BLaER1 treated with 17β-estradiol and CSF1 and Interleukin-3, amounts not matched to agents 10 nM and 100 nM (cell line): ENCODE measurements around the gene CHMP1B.

Experiments used
- H3K27ac ChIP-seq, 11 experiments: shearing (Covaris generic); formaldehyde crosslinking; 2 replicates each; pipeline ENCODE4 v1.8.1; 2022
- H3K27me3 ChIP-seq, 11 experiments: shearing (Covaris generic); formaldehyde crosslinking; 2 replicates each; pipeline ENCODE4 v1.8.1; 2022
- H3K36me3 ChIP-seq, 11 experiments: shearing (Covaris generic); formaldehyde crosslinking; 2 replicates each; pipeline ENCODE4 v1.8.1; 2022
- H3K4me1 ChIP-seq, 10 experiments: shearing (Covaris generic); formaldehyde crosslinking; 2 replicates each; pipeline ENCODE4 v1.8.1; 2022
- H3K4me2 ChIP-seq, 11 experiments: shearing (Covaris generic); formaldehyde crosslinking; 2 replicates each; pipeline ENCODE4 v1.8.1; 2022
- H3K4me3 ChIP-seq, 10 experiments: shearing (Covaris generic); formaldehyde crosslinking; 2 replicates each; pipeline ENCODE4 v1.8.1; 2022
- H3K9ac ChIP-seq, 11 experiments: shearing (Covaris generic); formaldehyde crosslinking; 2 replicates each; pipeline ENCODE4 v1.8.1; 2022
- H3K9me3 ChIP-seq, 11 experiments: shearing (Covaris generic); formaldehyde crosslinking; replicated peaks in 1 of 11; 2 replicates each; pipeline ENCODE4 v1.8.1; 2022
- H4K20me1 ChIP-seq, 11 experiments: shearing (Covaris generic); formaldehyde crosslinking; 2 replicates each; pipeline ENCODE4 v1.8.1; 2022
- Cebpa-rat ChIP-seq, 11 experiments: shearing (Covaris generic); IDR thresholded peaks; 2 replicates each; pipeline ENCODE4 v1.8.1; 2022

Gene CHMP1B

DNA sequence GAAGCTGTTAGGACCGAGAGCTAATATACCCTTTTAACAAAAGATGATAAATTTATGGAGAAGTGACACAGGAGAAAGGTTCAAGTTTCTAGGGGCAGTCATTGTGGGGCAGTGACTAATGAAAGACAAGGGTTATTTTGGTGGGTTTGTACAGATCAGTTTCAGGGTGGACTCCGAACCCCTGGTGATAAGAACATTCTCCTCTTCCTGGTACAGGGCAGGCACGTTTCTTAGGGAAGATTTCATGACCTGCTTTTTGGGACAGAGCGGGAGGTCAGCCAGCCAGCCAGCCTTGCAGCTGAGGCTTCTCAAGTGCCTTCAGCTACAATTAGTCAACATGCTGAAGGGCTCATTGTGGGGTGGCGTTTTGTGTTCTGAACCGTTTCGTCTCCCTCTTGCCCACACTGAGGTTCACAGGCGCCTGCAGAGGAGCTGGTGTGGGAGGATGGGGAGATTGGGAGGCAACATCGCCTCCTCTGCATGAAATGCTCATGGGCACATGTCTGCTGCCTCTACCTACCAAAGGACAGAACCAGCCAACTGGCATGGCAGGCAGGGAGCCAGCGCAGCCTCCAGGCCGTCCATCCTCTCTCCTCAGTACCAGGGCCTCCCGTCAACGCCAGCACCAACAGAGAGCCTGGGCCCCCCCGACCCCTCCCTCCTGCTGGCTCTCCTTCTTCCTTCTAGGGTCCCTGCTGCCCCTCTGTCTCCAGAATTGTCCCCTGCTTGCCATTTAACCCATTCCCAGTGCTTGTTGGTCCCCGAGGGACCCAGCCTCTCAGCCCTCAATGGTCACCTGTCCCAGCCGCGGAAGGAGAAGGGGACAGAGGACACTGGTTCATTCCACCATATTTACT, 9.6 kb downstream of the CHMP1B start:
- Histone ChIP-seq H3K4me3 (no peak overlapping the region), H3K9ac (no peak overlapping the region), H4K20me1 (no peaks in the 10 kb centered on the region), H3K4me2 (peak overlapping the region in 6 of 11 experiments; percentile 71 to 85 (median 79); a peak in 10 of 22 replicates), H3K27me3 (no peaks in the 10 kb centered on the region), H3K27ac (peak overlapping the region in 5 of 11 experiments; percentile 45 to 64 (median 52); a peak in 8 of 22 replicates), H3K36me3 (no peaks in the 10 kb centered on the region), H3K9me3 (no peaks in the 10 kb centered on the region), H3K4me1 (peaks cover 13 to 78% (median 51%) of the 10 kb centered on the region in 10 experiments; a peak in 19 of 20 replicates)
- TF ChIP-seq Cebpa-rat (IDR thresholded peaks at IDR 0.05): no peak

DNA sequence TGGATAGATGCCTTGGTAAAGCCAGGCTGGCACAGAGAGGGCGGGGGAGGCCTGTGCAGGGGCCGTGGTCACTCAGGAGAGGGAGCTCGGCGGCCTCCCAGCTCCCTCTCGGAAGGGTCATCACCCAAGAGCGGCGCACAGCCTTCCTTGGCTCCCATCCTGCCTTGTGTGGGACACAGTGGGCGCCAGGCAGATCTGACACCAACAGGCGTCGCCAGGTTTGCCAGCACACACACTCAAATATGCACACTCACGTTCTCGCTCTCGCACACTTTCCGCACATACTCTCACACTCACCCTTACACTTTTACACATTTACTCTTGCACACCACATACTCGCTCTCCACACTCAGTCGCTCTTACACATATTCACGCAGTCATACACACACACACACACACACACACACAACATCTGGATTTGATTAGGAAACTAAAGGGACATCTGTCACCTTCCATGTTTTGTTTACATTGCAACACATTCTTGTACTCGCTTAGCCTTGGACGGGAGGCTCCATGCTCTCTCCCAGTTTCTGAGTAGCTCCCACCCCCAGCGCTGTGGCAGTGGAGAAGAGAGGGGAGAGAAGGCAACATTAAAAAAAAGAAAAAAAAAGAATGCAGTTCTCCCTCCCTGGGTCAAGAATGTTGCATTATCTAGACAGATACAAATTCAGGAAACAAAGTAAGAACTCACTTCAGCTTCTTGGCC, 10.5 kb downstream of the CHMP1B start:
- Histone ChIP-seq H3K4me1 (peaks cover 13 to 68% (median 45%) of the 10 kb centered on the region in 10 experiments; a peak in 19 of 20 replicates), H3K27me3 (no peaks in the 10 kb centered on the region), H3K36me3 (no peaks in the 10 kb centered on the region), H3K4me2 (no peak overlapping the region), H4K20me1 (no peaks in the 10 kb centered on the region), H3K4me3 (no peak overlapping the region), H3K27ac (peak overlapping the region in 1 of 11 experiments; percentile 64; a peak in 1 of 22 replicates), H3K9ac (no peak overlapping the region), H3K9me3 (no peaks in the 10 kb centered on the region)
- no peak for TF ChIP-seq Cebpa-rat (IDR thresholded peaks at IDR 0.05)

DNA sequence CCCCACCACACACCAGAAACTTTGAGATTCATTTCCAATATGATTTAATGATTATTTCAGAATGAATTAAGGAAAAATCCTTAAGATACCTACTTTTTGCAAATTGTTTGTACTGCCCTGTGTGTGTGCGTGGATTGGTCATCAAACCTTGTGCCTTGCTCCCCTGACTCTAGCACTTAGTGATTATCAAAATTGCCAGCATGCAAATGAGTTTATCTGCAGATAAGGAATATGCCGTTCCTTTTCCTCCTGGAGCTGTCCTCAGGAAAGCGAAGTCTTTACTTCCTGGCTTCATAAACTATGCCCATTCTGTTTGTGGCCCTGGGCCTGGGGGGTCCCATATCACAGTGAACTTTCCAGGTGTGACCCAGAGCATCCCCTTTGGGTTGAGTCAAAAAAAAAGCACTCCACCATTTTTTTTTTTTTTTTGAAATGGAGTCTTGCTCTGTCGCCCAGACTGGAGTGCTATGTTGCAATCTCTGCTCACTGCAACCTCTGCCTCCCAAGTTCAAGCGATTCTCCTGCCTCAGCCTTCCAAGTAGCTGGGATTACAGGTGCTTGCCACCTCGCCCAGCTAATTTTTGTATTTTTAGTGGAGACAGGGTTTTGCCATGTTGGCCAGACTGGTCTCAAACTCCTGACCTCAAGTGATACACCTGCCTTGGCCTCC, 11.4 kb downstream of the CHMP1B start:
- peak overlapping the region in 3 of 11 experiments; percentile 8 to 26 (median 9); a peak in 1 of 22 replicates for H3K4me2 ChIP-seq
- no peak overlapping the region for H3K27ac ChIP-seq
- no peaks in the 10 kb centered on the region for H3K27me3 ChIP-seq
- H3K4me3 ChIP-seq: no peak overlapping the region
- no peak for TF ChIP-seq Cebpa-rat (IDR thresholded peaks at IDR 0.05)
- H3K36me3 ChIP-seq: no peaks in the 10 kb centered on the region
- no peak overlapping the region for H3K9ac ChIP-seq
- H4K20me1 ChIP-seq: no peaks in the 10 kb centered on the region
- no peaks in the 10 kb centered on the region for H3K9me3 ChIP-seq
- H3K4me1 ChIP-seq: peaks cover 13 to 60% (median 36%) of the 10 kb centered on the region in 10 experiments; a peak in 19 of 20 replicates

DNA sequence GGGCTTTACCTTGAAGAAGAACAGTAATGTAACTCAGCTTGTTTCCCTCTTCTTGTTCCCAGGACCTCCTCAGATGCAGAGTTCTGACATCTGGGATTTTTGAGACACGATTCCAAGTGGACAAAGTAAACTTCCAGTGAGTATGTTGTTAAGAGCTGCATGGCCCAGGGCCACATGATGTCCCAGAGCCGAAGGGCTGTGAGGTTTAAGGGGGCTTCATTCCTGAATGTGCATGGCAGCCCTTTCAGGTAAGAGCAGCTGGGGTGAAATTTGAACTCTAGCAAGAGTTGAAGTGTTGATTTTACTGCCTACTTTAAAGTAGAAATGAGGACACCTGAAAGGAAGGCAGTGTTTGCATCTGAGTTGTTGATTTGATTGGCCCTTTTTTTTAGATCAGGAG, 13.3 kb downstream of the CHMP1B start:
- Histone ChIP-seq H3K9ac (no peak overlapping the region), H3K4me3 (no peak overlapping the region), H3K4me1 (peaks cover 10 to 41% (median 22%) of the 10 kb centered on the region in 10 experiments; a peak in 19 of 20 replicates), H3K27me3 (no peaks in the 10 kb centered on the region), H4K20me1 (no peaks in the 10 kb centered on the region), H3K27ac (no peak overlapping the region), H3K4me2 (peak overlapping the region in 5 of 11 experiments; percentile 16 to 42 (median 32); a peak in 5 of 22 replicates), H3K9me3 (no peaks in the 10 kb centered on the region), H3K36me3 (no peaks in the 10 kb centered on the region)
- no peak for TF ChIP-seq Cebpa-rat (IDR thresholded peaks at IDR 0.05)

DNA sequence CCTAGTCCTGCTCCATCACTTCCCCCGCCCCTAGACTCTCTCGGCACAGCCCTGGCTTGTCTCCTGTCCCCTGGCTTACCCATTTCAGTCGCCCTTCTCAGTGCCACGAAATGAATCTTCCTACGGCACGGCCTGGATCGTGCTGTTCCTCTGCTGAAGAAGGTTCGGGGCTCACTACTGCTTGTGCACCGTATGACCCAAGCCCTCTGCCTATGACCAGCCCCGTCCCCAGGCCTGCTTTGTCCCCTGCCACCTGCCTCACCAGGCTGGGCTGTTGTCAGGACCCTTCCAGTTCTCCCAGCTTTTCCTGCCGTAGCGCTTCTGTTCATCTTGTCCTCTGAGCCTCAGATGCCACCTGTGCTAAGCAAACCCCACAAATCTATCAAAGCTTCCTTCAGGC, 13.9 kb downstream of the CHMP1B start:
- Histone ChIP-seq H4K20me1 (no peaks in the 10 kb centered on the region), H3K9me3 (no peaks in the 10 kb centered on the region), H3K9ac (no peak overlapping the region), H3K27ac (no peak overlapping the region), H3K4me3 (no peak overlapping the region), H3K4me1 (peaks cover 4 to 35% (median 18%) of the 10 kb centered on the region in 10 experiments; a peak in 19 of 20 replicates), H3K36me3 (no peaks in the 10 kb centered on the region), H3K27me3 (no peaks in the 10 kb centered on the region), H3K4me2 (no peak overlapping the region)
- TF ChIP-seq Cebpa-rat (IDR thresholded peaks at IDR 0.05): no peak

DNA sequence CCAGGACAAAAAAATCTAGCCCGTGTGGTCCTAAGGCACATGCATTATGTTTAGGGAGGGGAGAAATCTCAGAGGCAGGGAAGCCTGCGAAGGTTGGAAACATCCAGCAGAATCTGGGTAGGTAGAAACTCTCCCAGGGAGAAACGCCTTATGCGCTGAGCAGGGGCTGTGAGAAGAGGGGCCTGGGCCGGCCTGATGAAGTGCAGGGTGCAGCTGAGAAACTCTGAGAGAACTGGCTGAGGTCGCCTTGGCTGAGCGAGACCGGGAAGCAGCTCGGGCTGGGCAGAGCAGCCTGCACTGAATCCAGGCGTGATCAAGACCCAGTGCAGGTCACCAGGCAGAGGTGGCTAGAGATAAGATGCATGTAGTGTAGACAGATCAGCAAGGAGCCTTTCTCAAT, 15.1 kb downstream of the CHMP1B start:
- no peak overlapping the region for H3K27ac ChIP-seq
- H3K9ac ChIP-seq: no peak overlapping the region
- TF ChIP-seq Cebpa-rat (IDR thresholded peaks at IDR 0.05): no peak
- H3K4me3 ChIP-seq: no peak overlapping the region
- H3K4me2 ChIP-seq: no peak overlapping the region
- H3K4me1 ChIP-seq: peaks cover 0 to 25% (median 15%) of the 10 kb centered on the region in 10 experiments; a peak in 14 of 20 replicates
- H3K9me3 ChIP-seq: no peaks in the 10 kb centered on the region
- H3K36me3 ChIP-seq: no peaks in the 10 kb centered on the region
- H3K27me3 ChIP-seq: no peaks in the 10 kb centered on the region
- H4K20me1 ChIP-seq: no peaks in the 10 kb centered on the region

DNA sequence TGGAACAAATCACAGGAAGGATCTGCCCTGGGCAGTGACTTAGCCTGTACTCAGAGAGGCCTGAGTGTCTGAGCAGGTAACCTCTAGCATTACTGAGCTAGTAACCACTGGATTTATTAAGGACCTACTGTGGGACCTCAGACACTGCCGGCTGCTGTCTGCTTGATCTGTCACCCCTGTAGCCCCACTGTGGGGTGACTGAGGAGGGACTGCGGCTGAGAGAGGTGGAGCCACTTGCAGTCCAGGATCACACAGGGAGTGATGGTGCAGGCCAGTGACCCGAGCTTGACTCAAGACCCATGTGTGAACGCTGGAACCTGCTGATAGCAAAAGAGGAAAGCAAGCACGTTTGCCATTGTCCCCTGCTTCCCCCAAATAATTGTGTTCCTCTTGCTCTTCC, 15.6 kb downstream of the CHMP1B start:
- H3K27me3 ChIP-seq: no peaks in the 10 kb centered on the region
- H3K4me1 ChIP-seq: peaks cover 0 to 25% (median 15%) of the 10 kb centered on the region in 10 experiments; a peak in 14 of 20 replicates
- no peak for TF ChIP-seq Cebpa-rat (IDR thresholded peaks at IDR 0.05)
- no peaks in the 10 kb centered on the region for H3K36me3 ChIP-seq
- no peak overlapping the region for H3K4me3 ChIP-seq
- H3K9me3 ChIP-seq: no peaks in the 10 kb centered on the region
- H4K20me1 ChIP-seq: no peaks in the 10 kb centered on the region
- no peak overlapping the region for H3K27ac ChIP-seq
- H3K4me2 ChIP-seq: no peak overlapping the region
- H3K9ac ChIP-seq: no peak overlapping the region

DNA sequence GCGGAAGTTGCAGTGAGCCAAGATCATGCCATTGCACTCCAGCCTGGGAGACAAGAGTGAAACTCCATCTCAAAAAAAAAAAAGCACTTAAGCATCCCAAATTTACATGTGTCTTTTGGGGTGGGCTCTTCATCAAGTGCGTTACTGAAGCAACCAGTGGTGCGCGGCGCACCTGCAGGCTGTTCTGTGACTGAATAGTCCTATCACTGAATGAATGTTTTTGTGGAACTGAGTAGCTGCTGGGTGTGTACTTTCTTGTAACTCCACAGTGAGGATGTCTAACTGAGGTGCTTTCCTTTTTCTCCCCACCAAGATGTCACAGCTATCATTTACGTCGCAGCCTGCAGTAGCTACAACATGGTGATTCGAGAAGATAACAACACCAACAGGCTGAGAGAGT, 17.0 kb downstream of the CHMP1B start:
- no peak for TF ChIP-seq Cebpa-rat (IDR thresholded peaks at IDR 0.05)
- H3K4me2 ChIP-seq: no peak overlapping the region
- H3K4me1 ChIP-seq: peaks cover 0 to 16% (median 11%) of the 10 kb centered on the region in 10 experiments; a peak in 13 of 20 replicates
- H3K36me3 ChIP-seq: no peaks in the 10 kb centered on the region
- H3K27ac ChIP-seq: no peak overlapping the region
- no peak overlapping the region for H3K4me3 ChIP-seq
- no peaks in the 10 kb centered on the region for H3K27me3 ChIP-seq
- H3K9me3 ChIP-seq: no peaks in the 10 kb centered on the region
- H3K9ac ChIP-seq: no peak overlapping the region
- H4K20me1 ChIP-seq: no peaks in the 10 kb centered on the region

DNA sequence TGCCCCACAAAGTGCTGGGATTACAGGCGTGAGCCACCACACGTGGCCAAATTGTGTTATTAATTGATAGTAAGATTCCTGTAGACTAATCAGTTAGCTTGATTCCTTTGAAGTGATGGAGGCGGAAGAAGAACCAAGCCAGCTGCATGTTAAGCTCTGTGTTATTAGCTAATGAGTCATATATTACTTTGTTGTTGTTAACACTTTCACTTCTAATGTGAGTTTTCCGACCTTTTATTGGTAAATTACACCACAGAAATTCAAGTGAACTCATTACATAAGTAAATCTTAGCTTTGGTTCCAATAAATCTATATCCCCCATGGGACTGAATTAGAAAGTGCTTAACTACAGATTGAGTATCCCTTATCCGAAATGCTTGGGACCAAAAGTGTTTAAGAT, 20.3 kb downstream of the CHMP1B start:
- Histone ChIP-seq H3K4me2 (no peak overlapping the region), H3K4me3 (no peak overlapping the region), H3K27ac (no peak overlapping the region), H3K27me3 (no peaks in the 10 kb centered on the region), H3K36me3 (no peaks in the 10 kb centered on the region), H3K4me1 (peaks cover 0 to 5% (median 0%) of the 10 kb centered on the region in 10 experiments; a peak in 4 of 20 replicates), H3K9ac (no peak overlapping the region), H4K20me1 (no peaks in the 10 kb centered on the region), H3K9me3 (peaks cover 0 to 5% (median 0%) of the 10 kb centered on the region in 11 experiments; a peak in 1 of 22 replicates)
- no peak for TF ChIP-seq Cebpa-rat (IDR thresholded peaks at IDR 0.05)
